ENCODE results near the gene PDE7B.

Gene PDE7B

DNA sequence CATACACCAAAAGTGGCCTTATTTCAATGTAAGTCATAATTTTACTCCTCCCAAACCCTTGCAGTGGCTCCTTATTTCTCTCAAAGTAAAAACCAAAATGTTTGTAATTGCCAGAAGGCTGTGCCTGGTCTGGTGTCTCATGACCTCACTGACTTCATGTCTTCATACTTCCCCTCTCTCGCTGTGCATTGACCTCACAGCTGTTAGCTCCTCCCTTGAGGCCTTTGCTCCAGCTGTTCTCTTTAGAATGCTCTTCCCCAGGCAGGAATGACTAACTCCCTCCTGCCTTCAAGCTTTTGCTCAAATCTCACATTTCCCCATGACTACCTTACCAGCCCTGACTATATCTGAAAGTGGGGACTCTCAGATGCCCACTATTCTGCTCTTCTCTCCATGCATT is 315.3 kb downstream of the PDE7B start:
- no peak for DNase-seq (ENCODE audit: low read depth)
- H3K4me3 ChIP-seq (ENCODE audit: low read depth, low read length), result no peak overlapping the region
- no peak for TF ChIP-seq CTCF (IDR thresholded peaks at IDR 0.05; ENCODE audit: control insufficient read depth, extremely low read depth, insufficient read depth)

DNA sequence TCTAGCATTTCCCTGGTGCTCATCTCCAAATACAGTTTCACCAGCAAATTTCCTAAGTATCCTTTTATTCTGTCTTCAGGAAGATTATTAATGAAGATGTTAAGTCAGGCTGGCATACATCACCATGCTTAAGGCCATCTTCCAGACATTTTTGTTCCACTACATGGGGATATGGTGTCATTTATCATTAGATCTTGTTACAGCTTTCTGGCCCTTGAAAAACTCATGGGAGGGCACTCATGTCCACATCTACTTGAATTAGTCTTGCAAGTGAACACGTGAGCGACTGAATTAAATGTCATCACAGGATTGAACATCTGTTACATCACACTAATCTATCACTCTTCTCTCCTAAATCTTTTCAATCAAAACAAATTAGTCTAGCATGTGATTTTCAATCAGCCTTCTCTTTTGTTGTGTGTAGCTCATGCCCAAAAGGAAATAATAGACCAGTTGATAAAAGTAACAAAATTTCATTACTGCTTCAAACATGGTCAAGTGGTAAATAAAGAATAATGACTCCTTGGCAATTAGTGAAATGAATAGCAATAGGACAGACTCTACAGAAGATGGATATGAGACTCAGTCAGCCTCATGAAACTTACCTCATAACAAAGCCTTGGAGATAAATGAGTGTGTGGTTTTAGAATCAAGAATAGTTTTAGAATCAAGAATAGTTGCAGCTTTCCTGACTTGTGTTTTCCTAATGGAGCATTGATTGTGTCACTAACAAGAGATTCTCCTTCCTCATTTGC is 318.1 kb downstream of the PDE7B start:
- DNase-seq (ENCODE audit: low read depth), result no peak
- no peak overlapping the region for H3K4me3 ChIP-seq (ENCODE audit: low read depth, low read length)
- TF ChIP-seq CTCF (IDR thresholded peaks at IDR 0.05; ENCODE audit: control insufficient read depth, extremely low read depth, insufficient read depth), result no peak

GRCh38 chr6:136171231-136171630 is 319.7 kb downstream of the PDE7B start:
- DNase-seq (ENCODE audit: low read depth), result no peak
- no peak overlapping the region for H3K4me3 ChIP-seq (ENCODE audit: low read depth, low read length)
- no peak for TF ChIP-seq CTCF (IDR thresholded peaks at IDR 0.05; ENCODE audit: control insufficient read depth, extremely low read depth, insufficient read depth)

- no peak for TF ChIP-seq CTCF (IDR thresholded peaks at IDR 0.05; ENCODE audit: control insufficient read depth, extremely low read depth, insufficient read depth)
- no peak overlapping the region for H3K4me3 ChIP-seq (ENCODE audit: low read depth, low read length)
- DNase-seq (ENCODE audit: low read depth), result no peak
Observed at GRCh38 chr6:136173519-136174507, 322.3 kb downstream of the PDE7B start.

DNA sequence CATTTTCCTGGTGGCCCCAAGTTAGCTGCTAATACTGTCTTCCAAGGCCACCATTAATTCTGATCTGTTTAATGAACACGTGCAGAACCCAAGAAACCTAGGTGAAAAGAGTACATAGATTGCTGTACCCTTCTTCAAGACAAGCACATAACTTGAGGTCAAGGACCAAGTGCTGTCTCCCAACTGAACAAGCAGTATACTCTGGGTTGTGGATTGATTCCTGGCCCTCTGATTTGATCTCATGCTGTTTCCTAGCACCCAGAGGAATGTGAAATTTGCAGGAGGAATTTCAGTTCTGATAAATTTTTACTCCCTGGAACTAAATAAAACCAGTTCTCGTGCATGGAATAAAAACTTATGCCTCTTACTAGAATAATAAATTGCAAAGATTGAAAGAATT is 323.0 kb downstream of the PDE7B start:
- TF ChIP-seq CTCF (IDR thresholded peaks at IDR 0.05; ENCODE audit: control insufficient read depth, extremely low read depth, insufficient read depth), result no peak
- DNase-seq (ENCODE audit: low read depth), result no peak
- no peak overlapping the region for H3K4me3 ChIP-seq (ENCODE audit: low read depth, low read length)

- no peak overlapping the region for H3K4me3 ChIP-seq (ENCODE audit: low read depth, low read length)
- TF ChIP-seq CTCF (IDR thresholded peaks at IDR 0.05; ENCODE audit: control insufficient read depth, extremely low read depth, insufficient read depth), result no peak
- DNase-seq (ENCODE audit: low read depth), result no peak
Observed at GRCh38 chr6:136175873-136176272, 324.4 kb downstream of the PDE7B start.
